Measurements from ENCODE around the gene GALNT7. TPM values are rescaled to one million over a fixed set of nuclear protein-coding genes. Genes with fewer than 3 reads are reported as not detected.
A peak's percentile ranks its signal among the peaks of the same experiment; 100 is the strongest.
"Not testable (repeated sequence)": the region's sequence is repeated elsewhere in the genome, so short reads cannot be mapped to it uniquely, and the experiment has no call there.

GALNT7 gene, protein sequence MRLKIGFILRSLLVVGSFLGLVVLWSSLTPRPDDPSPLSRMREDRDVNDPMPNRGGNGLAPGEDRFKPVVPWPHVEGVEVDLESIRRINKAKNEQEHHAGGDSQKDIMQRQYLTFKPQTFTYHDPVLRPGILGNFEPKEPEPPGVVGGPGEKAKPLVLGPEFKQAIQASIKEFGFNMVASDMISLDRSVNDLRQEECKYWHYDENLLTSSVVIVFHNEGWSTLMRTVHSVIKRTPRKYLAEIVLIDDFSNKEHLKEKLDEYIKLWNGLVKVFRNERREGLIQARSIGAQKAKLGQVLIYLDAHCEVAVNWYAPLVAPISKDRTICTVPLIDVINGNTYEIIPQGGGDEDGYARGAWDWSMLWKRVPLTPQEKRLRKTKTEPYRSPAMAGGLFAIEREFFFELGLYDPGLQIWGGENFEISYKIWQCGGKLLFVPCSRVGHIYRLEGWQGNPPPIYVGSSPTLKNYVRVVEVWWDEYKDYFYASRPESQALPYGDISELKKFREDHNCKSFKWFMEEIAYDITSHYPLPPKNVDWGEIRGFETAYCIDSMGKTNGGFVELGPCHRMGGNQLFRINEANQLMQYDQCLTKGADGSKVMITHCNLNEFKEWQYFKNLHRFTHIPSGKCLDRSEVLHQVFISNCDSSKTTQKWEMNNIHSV
- 47.0 TPM for polyA plus RNA-seq
- long read RNA-seq, donor 1, partial matches to known transcripts, result 0 of 1 reads
- long read RNA-seq, donor 1, other reads (novel, unspliced or antisense), result 0 of 1 reads
- long read RNA-seq, donor 2, full-length matches to known transcripts, result 16 of 16 reads
- long read RNA-seq, donor 2, partial matches to known transcripts, result 0 of 16 reads
- long read RNA-seq, donor 2, other reads (novel, unspliced or antisense), result 0 of 16 reads
- long read RNA-seq, donor 3, full-length matches to known transcripts, result 5 of 5 reads
- long read RNA-seq, donor 3, partial matches to known transcripts, result 0 of 5 reads
- long read RNA-seq, donor 3, other reads (novel, unspliced or antisense), result 0 of 5 reads
- long read RNA-seq, donor 4, result 0 reads
- long read RNA-seq, donor 5, full-length matches to known transcripts, result 5 of 5 reads
- long read RNA-seq, donor 5, partial matches to known transcripts, result 0 of 5 reads
- long read RNA-seq, donor 5, other reads (novel, unspliced or antisense), result 0 of 5 reads
- long read RNA-seq, donor 6, full-length matches to known transcripts, result 7 of 16 reads
- long read RNA-seq, donor 6, partial matches to known transcripts, result 9 of 16 reads
- long read RNA-seq, donor 6, other reads (novel, unspliced or antisense), result 0 of 16 reads
- long read RNA-seq, donor 7, full-length matches to known transcripts, result 3 of 13 reads
- long read RNA-seq, donor 7, partial matches to known transcripts, result 10 of 13 reads
- long read RNA-seq, donor 7, other reads (novel, unspliced or antisense), result 0 of 13 reads
- long read RNA-seq, donor 8, full-length matches to known transcripts, result 2 of 2 reads
- long read RNA-seq, donor 8, partial matches to known transcripts, result 0 of 2 reads
- long read RNA-seq, donor 8, other reads (novel, unspliced or antisense), result 0 of 2 reads
- long read RNA-seq, donor 9, full-length matches to known transcripts, result 5 of 5 reads
- long read RNA-seq, donor 9, partial matches to known transcripts, result 0 of 5 reads
- long read RNA-seq, donor 9, other reads (novel, unspliced or antisense), result 0 of 5 reads
- long read RNA-seq, donor 10, full-length matches to known transcripts, result 9 of 362 reads
- long read RNA-seq, donor 10, partial matches to known transcripts, result 334 of 362 reads
- long read RNA-seq, donor 10, other reads (novel, unspliced or antisense), result 19 of 362 reads
- long read RNA-seq, donor 11, full-length matches to known transcripts, result 3 of 315 reads
- long read RNA-seq, donor 11, partial matches to known transcripts, result 179 of 315 reads
- long read RNA-seq, donor 11, other reads (novel, unspliced or antisense), result 133 of 315 reads

DNA sequence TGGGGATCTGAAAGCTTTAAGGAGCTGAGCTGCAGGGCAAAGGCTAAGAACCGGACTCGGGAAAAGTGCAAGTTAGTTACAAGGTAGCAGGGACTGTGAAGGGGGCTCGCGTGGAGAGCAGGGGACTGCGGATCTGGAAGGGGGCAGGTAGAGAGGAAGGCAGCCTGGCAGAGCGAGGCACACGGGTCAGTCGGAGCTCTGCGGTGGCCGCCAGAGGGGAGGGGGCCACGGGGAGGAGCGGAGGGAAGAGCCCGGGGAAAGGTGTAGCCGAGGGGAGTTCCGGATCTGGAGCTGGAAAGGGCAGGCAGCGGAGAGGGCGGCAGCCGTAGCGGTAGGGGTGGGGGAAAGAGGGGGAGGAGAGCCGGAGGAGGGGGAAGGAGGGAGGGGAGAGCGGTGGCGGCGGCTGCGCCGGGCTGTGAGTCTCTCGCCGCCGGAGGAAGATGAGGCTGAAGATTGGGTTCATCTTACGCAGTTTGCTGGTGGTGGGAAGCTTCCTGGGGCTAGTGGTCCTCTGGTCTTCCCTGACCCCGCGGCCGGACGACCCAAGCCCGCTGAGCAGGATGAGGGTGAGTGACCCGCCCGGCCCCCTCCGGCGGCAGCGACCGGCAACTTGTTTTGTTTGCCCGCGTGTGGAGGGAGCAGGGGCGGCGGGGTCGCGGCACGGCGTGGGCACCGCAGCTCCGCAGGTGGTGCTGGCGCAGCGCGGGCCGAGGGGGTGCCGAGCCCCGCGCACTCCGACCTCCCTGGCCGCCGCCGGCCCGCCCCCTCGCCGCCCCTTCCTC, at the start of gene GALNT7:
Gene GALNT7, plus strand, starts transcription at position 416 of the 782 bp plus-strand sequence. Its CDS starts 25 bp downstream, at position 441.
- peak within 1 kb of the TSS; percentile 96 for H3K27ac ChIP-seq (ENCODE audit: low read length)
- no peaks in the 10 kb centered on the region for H3K9me3 ChIP-seq (ENCODE audit: control insufficient read depth, low read depth, low read length)
- peak; percentile 68 to 92 for DNase-seq
- peaks cover 18% of the 10 kb centered on the region for H3K4me1 ChIP-seq (ENCODE audit: control insufficient read depth, insufficient read depth, low read length)
- no peaks in the 10 kb centered on the region for H3K36me3 ChIP-seq (ENCODE audit: control insufficient read depth, insufficient read depth, low read length)
- H3K4me3 ChIP-seq (ENCODE audit: low read length), result peak within 1 kb of the TSS; percentile 68
- no CpG with 5 or more reads among the region's 64 CpGs for WGBS (ENCODE audit: insufficient coverage, low lambda C conversion rate)
- H3K27me3 ChIP-seq (ENCODE audit: control insufficient read depth, insufficient read depth, low read length), result no peaks in the 10 kb centered on the region

DNA sequence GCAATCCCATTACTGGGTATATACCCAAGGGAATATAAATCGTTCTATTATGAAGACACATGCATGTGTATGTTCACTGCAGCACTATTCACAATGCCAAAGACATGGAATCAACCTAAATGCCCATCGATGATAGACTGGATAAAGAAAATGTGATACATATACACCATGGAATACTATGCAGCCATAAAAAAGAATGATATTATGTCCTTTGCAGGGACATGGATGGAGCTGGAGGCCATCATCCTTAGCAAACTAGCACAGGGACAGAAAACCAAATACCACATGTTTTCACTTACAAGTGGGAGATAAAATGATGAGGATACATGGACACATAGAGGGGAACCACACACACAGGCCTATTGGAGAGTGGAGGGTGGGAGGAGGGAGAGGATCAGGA, 49.8 kb upstream of the GALNT7 start:
- H3K9me3 ChIP-seq (ENCODE audit: control insufficient read depth, low read depth, low read length); H3K4me1 ChIP-seq (ENCODE audit: control insufficient read depth, insufficient read depth, low read length); DNase-seq; H3K4me3 ChIP-seq (ENCODE audit: low read length); H3K27ac ChIP-seq (ENCODE audit: low read length); H3K36me3 ChIP-seq (ENCODE audit: control insufficient read depth, insufficient read depth, low read length); H3K27me3 ChIP-seq (ENCODE audit: control insufficient read depth, insufficient read depth, low read length): not testable (repeated sequence)
- whole genome bisulfite sequencing (ENCODE audit: insufficient coverage, low lambda C conversion rate), result no CpG with 5 or more reads among the region's 2 CpGs

DNA sequence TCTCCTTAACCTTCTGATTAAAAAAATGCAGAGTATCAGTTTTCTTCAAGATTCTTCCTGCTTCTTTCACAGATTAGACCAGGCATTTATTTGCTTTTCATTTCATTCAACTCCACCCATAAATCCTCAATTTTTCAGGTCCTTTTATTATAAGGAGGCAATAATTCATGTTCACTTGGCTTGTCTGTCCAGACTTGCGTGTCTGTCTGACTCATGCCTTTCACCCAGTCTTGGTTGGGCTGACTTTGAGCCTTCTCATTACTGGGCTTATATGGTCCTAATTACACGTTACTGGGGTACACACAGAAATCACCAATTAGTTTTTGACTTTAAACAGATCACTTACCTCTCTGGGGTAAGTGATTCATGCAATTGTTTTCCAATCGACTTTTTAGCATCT, 48.8 kb upstream of the GALNT7 start:
- H3K4me3 ChIP-seq (ENCODE audit: low read length), result no peak overlapping the region
- H3K27ac ChIP-seq (ENCODE audit: low read length), result no peak overlapping the region
- H3K4me1 ChIP-seq (ENCODE audit: control insufficient read depth, insufficient read depth, low read length), result no peaks in the 10 kb centered on the region
- no peaks in the 10 kb centered on the region for H3K9me3 ChIP-seq (ENCODE audit: control insufficient read depth, low read depth, low read length)
- no peaks in the 10 kb centered on the region for H3K36me3 ChIP-seq (ENCODE audit: control insufficient read depth, insufficient read depth, low read length)
- H3K27me3 ChIP-seq (ENCODE audit: control insufficient read depth, insufficient read depth, low read length), result no peaks in the 10 kb centered on the region
- DNase-seq, result no peak
- WGBS (ENCODE audit: insufficient coverage, low lambda C conversion rate), result 83% methylated on average over 1 of the region's 3 CpGs

DNA sequence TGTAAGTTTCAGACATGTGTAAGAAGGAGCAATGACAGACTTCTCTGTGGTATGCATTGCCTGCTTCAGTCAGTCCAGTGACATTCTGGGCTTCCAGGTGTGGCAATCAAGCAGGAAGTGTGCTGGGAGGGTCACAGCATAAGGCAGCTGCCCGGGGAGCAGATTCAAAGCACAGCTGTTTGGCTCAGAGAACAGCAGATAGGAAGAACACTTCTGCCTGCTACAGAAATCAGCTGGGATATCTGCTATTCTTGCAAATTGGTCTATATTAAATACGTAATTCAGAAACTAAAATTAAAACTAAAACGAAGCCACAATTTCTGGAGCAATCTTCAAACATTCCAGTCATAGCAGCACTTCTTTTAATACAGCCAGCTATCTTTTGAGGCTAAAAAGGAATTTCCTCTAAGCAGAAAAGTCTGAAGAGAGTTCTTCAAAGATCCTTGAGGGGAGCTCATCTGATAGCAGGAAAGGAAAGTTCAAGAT, 47.5 kb upstream of the GALNT7 start:
- Histone ChIP-seq H3K27me3 (ENCODE audit: control insufficient read depth, insufficient read depth, low read length) (no peaks in the 10 kb centered on the region), H3K9me3 (ENCODE audit: control insufficient read depth, low read depth, low read length) (no peaks in the 10 kb centered on the region), H3K4me3 (ENCODE audit: low read length) (no peak overlapping the region), H3K27ac (ENCODE audit: low read length) (no peak overlapping the region), H3K4me1 (ENCODE audit: control insufficient read depth, insufficient read depth, low read length) (no peaks in the 10 kb centered on the region), H3K36me3 (ENCODE audit: control insufficient read depth, insufficient read depth, low read length) (no peaks in the 10 kb centered on the region)
- peak; percentile 55 to 63 for DNase-seq
- no CpG with 5 or more reads among the region's 3 CpGs for WGBS (ENCODE audit: insufficient coverage, low lambda C conversion rate)

DNA sequence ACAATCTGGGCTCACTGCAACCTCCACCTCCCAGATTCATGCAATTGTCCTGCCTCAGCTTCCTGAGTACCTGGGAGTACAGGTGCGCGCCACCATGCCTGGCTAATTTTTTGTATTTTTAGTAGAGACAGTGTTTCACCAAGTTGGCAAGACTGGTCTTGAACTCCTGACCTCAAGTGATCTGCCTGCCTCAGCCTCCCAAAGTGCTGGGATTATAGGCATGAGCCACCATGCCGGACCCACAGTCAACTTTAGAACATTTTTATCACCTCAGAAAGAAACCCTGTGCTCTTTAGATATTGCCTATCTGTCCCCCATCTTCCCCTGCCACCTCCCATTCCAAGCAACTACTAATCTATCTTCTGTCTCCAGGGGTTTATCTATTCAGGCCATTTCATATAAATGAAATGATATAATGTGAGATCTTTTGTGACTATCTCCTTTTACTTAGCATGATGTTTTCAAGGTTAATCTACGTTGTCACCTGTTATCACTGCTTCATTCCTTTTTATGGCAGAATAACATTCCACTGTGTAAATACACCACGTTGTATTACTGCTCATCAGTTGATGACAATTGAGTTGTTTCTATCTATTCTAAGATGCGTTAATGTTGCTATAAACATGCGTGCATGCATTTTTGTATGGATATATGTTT, 44.3 kb upstream of the GALNT7 start:
- 43% methylated on average over 1 of the region's 7 CpGs for WGBS (ENCODE audit: insufficient coverage, low lambda C conversion rate)
- Histone ChIP-seq H3K4me3 (ENCODE audit: low read length) (no peak overlapping the region), H3K9me3 (ENCODE audit: control insufficient read depth, low read depth, low read length) (no peaks in the 10 kb centered on the region), H3K4me1 (ENCODE audit: control insufficient read depth, insufficient read depth, low read length) (no peaks in the 10 kb centered on the region), H3K36me3 (ENCODE audit: control insufficient read depth, insufficient read depth, low read length) (no peaks in the 10 kb centered on the region), H3K27me3 (ENCODE audit: control insufficient read depth, insufficient read depth, low read length) (no peaks in the 10 kb centered on the region), H3K27ac (ENCODE audit: low read length) (no peak overlapping the region)
- no peak for DNase-seq

DNA sequence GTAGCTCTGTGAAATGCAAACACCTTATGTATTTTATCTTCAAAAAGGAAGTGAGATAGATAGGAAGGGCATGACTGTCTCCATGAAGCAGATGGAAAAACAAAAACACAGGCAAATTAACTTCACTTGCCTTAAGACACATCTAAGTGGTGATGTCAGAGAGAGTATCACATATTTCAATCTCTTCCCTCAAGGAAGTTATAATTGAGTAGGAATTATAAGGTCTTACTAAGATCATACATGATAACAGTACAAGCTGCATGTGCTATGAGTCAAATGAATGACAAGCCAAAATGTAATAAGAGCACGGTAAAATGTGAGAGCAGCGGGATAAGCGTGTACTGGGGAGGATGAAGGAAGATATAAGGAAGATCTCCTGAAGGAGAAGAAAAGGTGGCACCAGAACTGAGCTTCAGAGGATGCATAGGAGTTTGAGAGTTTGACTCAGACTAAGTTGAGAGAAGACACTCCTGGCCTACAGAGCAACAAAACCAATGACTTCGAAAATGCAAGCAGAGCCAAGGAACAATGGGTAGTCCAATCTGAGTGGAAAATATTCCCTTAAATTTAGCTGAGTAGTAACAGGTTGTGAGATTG, 43.3 kb upstream of the GALNT7 start:
- Histone ChIP-seq H3K27ac (ENCODE audit: low read length) (no peak overlapping the region), H3K4me1 (ENCODE audit: control insufficient read depth, insufficient read depth, low read length) (no peaks in the 10 kb centered on the region), H3K36me3 (ENCODE audit: control insufficient read depth, insufficient read depth, low read length) (no peaks in the 10 kb centered on the region), H3K9me3 (ENCODE audit: control insufficient read depth, low read depth, low read length) (no peaks in the 10 kb centered on the region), H3K4me3 (ENCODE audit: low read length) (no peak overlapping the region), H3K27me3 (ENCODE audit: control insufficient read depth, insufficient read depth, low read length) (no peaks in the 10 kb centered on the region)
- WGBS (ENCODE audit: insufficient coverage, low lambda C conversion rate), result no CpG with 5 or more reads among the region's 4 CpGs
- no peak for DNase-seq

DNA sequence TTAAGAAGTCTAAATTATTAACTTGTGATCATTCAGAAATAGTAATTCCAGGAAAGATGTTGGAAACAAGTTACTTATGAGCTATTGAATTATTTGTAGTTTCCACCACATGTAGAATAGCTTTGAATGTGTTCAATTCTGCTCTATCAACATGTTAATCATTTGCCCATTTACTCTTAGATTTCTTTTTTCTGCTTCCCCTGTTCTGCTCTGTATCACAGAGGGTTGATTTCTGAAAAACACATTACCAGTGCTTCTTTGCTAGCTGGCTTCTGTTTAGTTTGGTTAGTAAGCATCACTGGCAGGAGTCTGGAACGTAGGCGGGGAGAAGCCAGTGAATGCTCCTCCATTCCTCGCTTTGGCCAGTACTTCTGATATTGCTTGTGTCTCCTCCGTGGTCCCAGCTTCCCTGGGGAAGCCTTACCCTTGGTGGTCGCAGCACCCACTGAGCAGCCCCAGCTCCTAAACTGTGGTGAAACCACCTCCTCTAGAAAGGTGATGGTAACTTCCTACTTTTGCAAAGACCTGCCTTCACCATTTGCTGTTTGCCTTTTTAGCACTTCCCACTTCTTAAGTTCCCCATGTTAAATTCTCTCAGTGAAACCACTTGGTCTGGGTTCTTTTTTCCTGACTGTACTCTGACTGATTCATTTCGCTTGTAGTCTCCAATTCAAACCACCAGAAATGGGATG, 40.3 kb upstream of the GALNT7 start:
- Histone ChIP-seq H3K27me3 (ENCODE audit: control insufficient read depth, insufficient read depth, low read length) (no peaks in the 10 kb centered on the region), H3K4me1 (ENCODE audit: control insufficient read depth, insufficient read depth, low read length) (no peaks in the 10 kb centered on the region), H3K4me3 (ENCODE audit: low read length) (no peak overlapping the region), H3K27ac (ENCODE audit: low read length) (no peak overlapping the region), H3K36me3 (ENCODE audit: control insufficient read depth, insufficient read depth, low read length) (no peaks in the 10 kb centered on the region), H3K9me3 (ENCODE audit: control insufficient read depth, low read depth, low read length) (no peaks in the 10 kb centered on the region)
- WGBS (ENCODE audit: insufficient coverage, low lambda C conversion rate), result no CpG with 5 or more reads among the region's 6 CpGs
- DNase-seq, result no peak

DNA sequence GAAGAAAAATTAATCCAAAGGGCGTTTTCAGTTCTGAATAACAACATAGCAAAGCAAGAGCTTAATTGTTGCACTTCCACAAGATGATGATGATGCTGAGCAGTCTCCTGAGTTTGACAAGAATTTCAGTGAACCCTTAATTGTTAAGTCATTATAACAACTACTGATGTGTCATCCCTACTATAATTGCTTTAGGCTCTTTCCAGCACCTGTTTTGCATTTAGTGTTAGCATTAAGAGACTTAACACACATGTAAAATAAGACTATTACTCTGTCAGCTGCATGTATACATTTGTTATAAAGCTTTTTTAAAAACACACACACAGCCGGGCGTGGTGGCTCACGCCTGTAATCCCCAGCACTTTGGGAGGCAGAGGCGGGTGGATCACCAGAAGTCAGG, 37.9 kb upstream of the GALNT7 start:
- no peaks in the 10 kb centered on the region for H3K27me3 ChIP-seq (ENCODE audit: control insufficient read depth, insufficient read depth, low read length)
- H3K9me3 ChIP-seq (ENCODE audit: control insufficient read depth, low read depth, low read length), result no peaks in the 10 kb centered on the region
- no peak overlapping the region for H3K27ac ChIP-seq (ENCODE audit: low read length)
- H3K36me3 ChIP-seq (ENCODE audit: control insufficient read depth, insufficient read depth, low read length), result no peaks in the 10 kb centered on the region
- no peaks in the 10 kb centered on the region for H3K4me1 ChIP-seq (ENCODE audit: control insufficient read depth, insufficient read depth, low read length)
- 100% methylated on average over 1 of the region's 5 CpGs for WGBS (ENCODE audit: insufficient coverage, low lambda C conversion rate)
- no peak for DNase-seq
- no peak overlapping the region for H3K4me3 ChIP-seq (ENCODE audit: low read length)

Data from large intestine (tissue), 12 donors.